IMR-90 (cell line): ENCODE measurements around the gene PSMB2. TPM values are rescaled to one million over a fixed set of nuclear protein-coding genes. Genes with fewer than 3 reads are reported as not detected.

Source experiments
- ATAC-seq: fragments of 200-7000 bp; cut with Tn5 transposase; 2 replicates; pipeline ENCODE4 v1.9.1; 2020; ENCODE audit warnings: low read depth, mild to moderate bottlenecking, moderate library complexity
- BruUV-seq: library from RNA; stranded (reverse); fragments of 400-500 nt; replicated peaks from 2 replicates; lab custom pipeline; 2021; lab: Mats Ljungman, UMichigan
- CTCF ChIA-PET: fragments of 300-600 bp; formaldehyde crosslinking; extraction: SDS; loops from one replicate; lab custom pipeline; 2021; ENCODE audit warnings: antibody characterized with exemption; lab: Yijun Ruan, JAX
- POLR2A ChIA-PET: fragments of 300-600 bp; sonication (Branson Sonifier 250); formaldehyde crosslinking; loops from one replicate; lab custom pipeline; 2022; ENCODE audit warnings: antibody characterized with exemption; ENCODE audit not compliant: unreplicated experiment; lab: Charles Lee
- DNase-seq: peaks from one replicate; pipeline ENCODE4 v3.0.0; 2013
- H2AFZ ChIP-seq: replicated peaks from 2 replicates; pipeline ENCODE3; 2013; ENCODE audit warnings: low read length, mild to moderate bottlenecking; ENCODE audit not compliant: poor library complexity
- H2AK5ac ChIP-seq: 2 replicates; pipeline ENCODE4 v1.6.1; 2013; ENCODE audit warnings: low read depth, low read length, inconsistent platforms
- H2AK9ac ChIP-seq: replicated peaks from 2 replicates; pipeline ENCODE3; 2013; ENCODE audit warnings: mild to moderate bottlenecking, low read depth, low read length, moderate library complexity; ENCODE audit not compliant: poor library complexity
- H2BK120ac ChIP-seq: 2 replicates; pipeline ENCODE4 v1.6.1; 2013; ENCODE audit warnings: low read depth, low read length, inconsistent platforms
- H2BK15ac ChIP-seq: 3 replicates; pipeline ENCODE4 v1.6.1; 2013; ENCODE audit warnings: low read depth, low read length, inconsistent platforms
- H2BK20ac ChIP-seq: 2 replicates; pipeline ENCODE4 v1.6.1; 2013; ENCODE audit warnings: low read depth, mild to moderate bottlenecking, inconsistent platforms, low read length, moderate library complexity
- H2BK5ac ChIP-seq: 2 replicates; pipeline ENCODE4 v1.6.1; 2013; ENCODE audit warnings: mild to moderate bottlenecking, low read depth, low read length, inconsistent platforms; ENCODE audit not compliant: poor library complexity, severe bottlenecking
- H3K14ac ChIP-seq: replicated peaks from 2 replicates; pipeline ENCODE4 v1.6.1; 2013; ENCODE audit warnings: low read depth, low read length, inconsistent platforms
- H3K18ac ChIP-seq: 2 replicates; pipeline ENCODE4 v1.6.1; 2013; ENCODE audit warnings: low read depth, low read length, control low read depth
- H3K23ac ChIP-seq: 2 replicates; pipeline ENCODE4 v1.6.1; 2013; ENCODE audit warnings: low read depth, low read length, inconsistent platforms
- H3K27ac ChIP-seq: 2 replicates; pipeline ENCODE4 v1.5.1; 2013; ENCODE audit warnings: mild to moderate bottlenecking, control low read depth, low read length; ENCODE audit not compliant: insufficient read depth
- H3K27me3 ChIP-seq: 2 replicates; pipeline ENCODE4 v1.6.1; 2013; ENCODE audit warnings: low read length; ENCODE audit not compliant: control insufficient read depth, insufficient read depth
- H3K36me3 ChIP-seq: 2 replicates; pipeline ENCODE4 v1.6.1; 2013; ENCODE audit warnings: low read length, mixed read lengths; ENCODE audit not compliant: control insufficient read depth, insufficient read depth
- H3K4ac ChIP-seq: 2 replicates; pipeline ENCODE4 v1.6.1; 2013; ENCODE audit warnings: low read depth, low read length, inconsistent platforms
- H3K4me1 ChIP-seq: 2 replicates; pipeline ENCODE4 v1.6.1; 2013; ENCODE audit warnings: low read length, mixed read lengths; ENCODE audit not compliant: control insufficient read depth, insufficient read depth
- H3K4me2 ChIP-seq: 2 replicates; pipeline ENCODE4 v1.6.1; 2013; ENCODE audit warnings: low read depth, mild to moderate bottlenecking, control low read depth, low read length, moderate library complexity
- H3K4me3 ChIP-seq: 2 replicates; pipeline ENCODE4 v1.5.1; 2013; ENCODE audit warnings: low read depth, mild to moderate bottlenecking, control low read depth, low read length, moderate library complexity; ENCODE audit not compliant: insufficient read depth
- H3K56ac ChIP-seq: 2 replicates; pipeline ENCODE4 v1.6.1; 2013; ENCODE audit warnings: low read length, inconsistent platforms; ENCODE audit not compliant: insufficient read depth; ENCODE audit errors: extremely low read depth
- H3K79me1 ChIP-seq, 2 experiments: 2 replicates each; pipeline ENCODE4 v1.6.1; 2013; ENCODE audit warnings: low read length in 2 of 2, inconsistent platforms in 1 of 2, low read depth in 1 of 2
- H3K9ac ChIP-seq: 2 replicates; pipeline ENCODE4 v1.6.1; 2013; ENCODE audit warnings: low read depth, low read length, control low read depth
- H3K9me1 ChIP-seq: 2 replicates; pipeline ENCODE4 v1.6.1; 2013; ENCODE audit warnings: low read length, inconsistent platforms; ENCODE audit not compliant: insufficient read depth
- H3K9me3 ChIP-seq: 2 replicates; pipeline ENCODE4 v1.6.1; 2013; ENCODE audit warnings: low read length; ENCODE audit not compliant: control insufficient read depth, insufficient read depth
- H4K20me1 ChIP-seq: 2 replicates; pipeline ENCODE4 v1.6.1; 2013; ENCODE audit warnings: low read length, inconsistent platforms; ENCODE audit not compliant: insufficient read depth
- H4K5ac ChIP-seq: 2 replicates; pipeline ENCODE4 v1.6.1; 2013; ENCODE audit warnings: mild to moderate bottlenecking, low read depth, low read length, control low read depth
- H4K8ac ChIP-seq, 2 experiments: 2 replicates each; pipeline ENCODE4 v1.6.1; 2013; ENCODE audit warnings: low read depth in 2 of 2, low read length in 2 of 2, control low read depth in 1 of 2, inconsistent platforms in 1 of 2
- H4K91ac ChIP-seq: 2 replicates; pipeline ENCODE4 v1.6.1; 2013; ENCODE audit warnings: low read depth, low read length, inconsistent platforms; ENCODE audit not compliant: insufficient read depth
- NFE2L2 ChIP-seq: fragments of 150-350 bp; IDR thresholded peaks from 2 replicates; pipeline ENCODE4 v1.6.1; 2016; ENCODE audit warnings: low read depth, mild to moderate bottlenecking, low read length
- WGBS, 2 experiments: methylation state at CpG; one replicate each; pipeline versions ENCODE4 v1.1.5 to v1.1.7; 2013; ENCODE audit warnings: missing lambda C conversion rate in 2 of 2; ENCODE audit not compliant: insufficient read length in 1 of 2; ENCODE audit errors: extremely low coverage in 2 of 2; 5-methylcytosine and 5-hydroxymethylcytosine counted together
- dilution Hi-C: fragments of 300-500 bp; cut with HindIII; formaldehyde crosslinking; loops from one replicate; pipeline ENCODE4 v1.14.3; 2018; ENCODE audit warnings: low sequenced_read_pairs; ENCODE audit not compliant: unreplicated experiment
- in situ Hi-C: fragments of 300-500 bp; cut with MboI; formaldehyde crosslinking; loops from 3 replicates; pipeline ENCODE4 v1.14.3; 2019; ENCODE audit warnings: low sequenced_read_pairs, inconsistent platforms, mixed read lengths
- intact Hi-C: fragments of 100-400 bp; cut with micrococcal nuclease; formaldehyde crosslinking; loops from 2 replicates; pipeline ENCODE4 v1.10.0; 2022
- polyA plus RNA-seq, 3 experiments: library from polyadenylated mRNA; depleted of rRNA; stranded (reverse); fragments of >200 nt; gene quantifications; 2 replicates each; pipeline ENCODE4 v1.2.3, GENCODE V29; 2012; ENCODE audit warnings: low replicate concordance in 1 of 3
- total RNA-seq: library from RNA; depleted of rRNA; stranded (reverse); fragments of >200 nt; gene quantifications from 2 replicates; pipeline ENCODE4 v1.2.3, GENCODE V29; 2012
- TF ChIP-seq, protein P1 (sequence below): conservative IDR thresholded peaks from 2 replicates; pipeline ENCODE4 v1.5.1; 2012; ENCODE audit warnings: mild to moderate bottlenecking, low read depth, low read length, improper control_type of control experiment

The PSMB2 gene
- total and polyA plus RNA-seq, 2 of the 4 experiments (the other 2 are of a cell fraction) = 23.8 to 86.2 TPM

- H3K4me3 ChIP-seq = peak overlapping the region; percentile 31; the same call in 1 of the 2 replicates
- H4K8ac ChIP-seq = peak overlapping the region in 1 of 2 experiments; percentile 52; a peak in 1 of 4 replicates
- peaks cover 20 to 29% of the 10 kb centered on the region in 2 experiments for H3K79me1 ChIP-seq
- H3K4me1 ChIP-seq = no peaks in the 10 kb centered on the region
- DNase-seq (peak; percentile 62), ATAC-seq (0 out of 2 replicates have a peak, but pooled peaks have one; percentile 9)
- no peak overlapping the region for H2BK15ac ChIP-seq
- no peaks in the 10 kb centered on the region for H4K20me1 ChIP-seq
- no CpG with 5 or more reads among the region's 1 CpG for WGBS, 2 experiments
- H2BK120ac ChIP-seq = no peak overlapping the region
- H2AK5ac ChIP-seq = no peak overlapping the region
- in situ Hi-C loops (no loop called here), intact Hi-C loops (loop anchor here (5.0 kb wide), 1 partner anchor 185 kb away; no protein-coding TSS in a partner anchor), dilution Hi-C loops (no loop called here)
- peak overlapping the region; percentile 31; the same call in 1 of the 2 replicates for H3K27ac ChIP-seq
- no peak overlapping the region for H2AK9ac ChIP-seq
- H2AFZ ChIP-seq = no peak overlapping the region
- BruUV-seq = no TSS peak
- no peak overlapping the region for H3K18ac ChIP-seq
- peak overlapping the region; percentile 73 for H3K4me2 ChIP-seq
- H3K36me3 ChIP-seq = peaks cover 20% of the 10 kb centered on the region
- H3K4ac ChIP-seq = no peak overlapping the region
- CTCF ChIA-PET = no interaction called here
- peak; percentile 17; the same call in 1 of the 2 replicates for TF ChIP-seq NFE2L2
- TF ChIP-seq, protein P1, sequence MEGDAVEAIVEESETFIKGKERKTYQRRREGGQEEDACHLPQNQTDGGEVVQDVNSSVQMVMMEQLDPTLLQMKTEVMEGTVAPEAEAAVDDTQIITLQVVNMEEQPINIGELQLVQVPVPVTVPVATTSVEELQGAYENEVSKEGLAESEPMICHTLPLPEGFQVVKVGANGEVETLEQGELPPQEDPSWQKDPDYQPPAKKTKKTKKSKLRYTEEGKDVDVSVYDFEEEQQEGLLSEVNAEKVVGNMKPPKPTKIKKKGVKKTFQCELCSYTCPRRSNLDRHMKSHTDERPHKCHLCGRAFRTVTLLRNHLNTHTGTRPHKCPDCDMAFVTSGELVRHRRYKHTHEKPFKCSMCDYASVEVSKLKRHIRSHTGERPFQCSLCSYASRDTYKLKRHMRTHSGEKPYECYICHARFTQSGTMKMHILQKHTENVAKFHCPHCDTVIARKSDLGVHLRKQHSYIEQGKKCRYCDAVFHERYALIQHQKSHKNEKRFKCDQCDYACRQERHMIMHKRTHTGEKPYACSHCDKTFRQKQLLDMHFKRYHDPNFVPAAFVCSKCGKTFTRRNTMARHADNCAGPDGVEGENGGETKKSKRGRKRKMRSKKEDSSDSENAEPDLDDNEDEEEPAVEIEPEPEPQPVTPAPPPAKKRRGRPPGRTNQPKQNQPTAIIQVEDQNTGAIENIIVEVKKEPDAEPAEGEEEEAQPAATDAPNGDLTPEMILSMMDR = no peak
- H3K27me3 ChIP-seq = no peaks in the 10 kb centered on the region
- peak overlapping the region; percentile 10; the same call in 1 of the 2 replicates for H3K23ac ChIP-seq
- POLR2A ChIA-PET = interaction anchor here (0.6 kb wide), 1 partner anchor 415 kb away, joined by 3 read pairs; no protein-coding TSS in a partner anchor
- H3K56ac ChIP-seq = no peak overlapping the region
- peak overlapping the region; percentile 58; the same call in 1 of the 2 replicates for H3K9ac ChIP-seq
- no peak overlapping the region for H4K91ac ChIP-seq
- no peak overlapping the region for H3K14ac ChIP-seq
- H3K9me1 ChIP-seq = no peaks in the 10 kb centered on the region
- no peaks in the 10 kb centered on the region for H3K9me3 ChIP-seq
- H2BK5ac ChIP-seq = peak overlapping the region; percentile 84
- no peak overlapping the region for H2BK20ac ChIP-seq
- H4K5ac ChIP-seq = peak overlapping the region; percentile 2; the same call in 1 of the 2 replicates
These were observed 3.9 kb downstream of the PSMB2 start for GRCh38 chr1:35637401-35637809.
